T-helper 1 cell treated with Interleukin-12 subunit alpha and Interleukin-12 subunit beta and Interleukin-4 antibody, amounts not matched to agents 30 ng/mL and 1 ng/mL, for 36 hours (primary cell): ENCODE measurements around the gene TMEM19. TPM values are rescaled to one million over a fixed set of nuclear protein-coding genes. Genes with fewer than 3 reads are reported as not detected.
"Not testable (repeated sequence)": the region's sequence is repeated elsewhere in the genome, so short reads cannot be mapped to it uniquely, and the experiment has no call there.

Source experiments
- intact Hi-C: fragments of 100-400 bp; cut with micrococcal nuclease; formaldehyde crosslinking; loops from one replicate; pipeline ENCODE4 v1.15.1; 2024
- total RNA-seq: library from RNA; stranded (reverse); gene quantifications from 2 replicates; pipeline ENCODE4 v1.2.3, GENCODE V29; 2022

TMEM19 gene
- total RNA-seq, 1 donor from 2014 or later: 13.9 TPM

DNA sequence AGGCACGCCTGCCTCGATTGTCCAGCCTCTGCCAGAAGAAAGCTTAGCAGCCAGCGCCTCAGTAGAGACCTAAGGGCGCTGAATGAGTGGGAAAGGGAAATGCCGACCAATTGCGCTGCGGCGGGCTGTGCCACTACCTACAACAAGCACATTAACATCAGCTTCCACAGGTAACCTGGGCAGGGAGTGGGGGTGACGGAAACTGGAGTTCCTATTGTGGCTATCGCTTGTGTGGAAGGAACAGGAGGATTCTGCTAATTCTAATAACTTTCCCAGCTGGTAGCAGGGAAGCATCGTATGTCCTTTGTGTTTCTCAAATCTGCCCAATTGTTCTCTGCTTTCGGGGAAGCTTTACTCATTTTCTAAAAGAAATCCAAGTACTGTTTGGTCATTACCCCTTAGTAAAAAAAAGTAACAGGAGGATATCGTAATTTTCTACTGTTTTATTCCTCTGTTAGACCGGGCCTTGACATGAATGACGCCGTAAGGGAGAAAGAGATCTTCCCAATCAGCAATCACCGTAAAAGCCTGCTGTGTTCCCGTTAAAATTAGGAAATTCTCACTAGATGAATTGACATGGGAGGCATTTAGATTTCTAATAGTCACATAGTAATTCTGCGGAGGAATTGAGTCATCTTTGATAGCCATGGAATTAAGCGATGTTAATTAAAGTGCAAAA, 21.3 kb upstream of the TMEM19 start:
- intact Hi-C loops: loop anchor here (1.0 to 5.0 kb wide), 3 partner anchors 22 to 1421 kb away; partner anchors contain the start of genes CNOT2, KCNMB4 and TMEM19

- intact Hi-C loops: no loop called here
Measured at GRCh38 chr12:71665090-71665463, 20.8 kb upstream of the TMEM19 start.

GRCh38 chr12:71666259-71666658, 19.6 kb upstream of the TMEM19 start:
- intact Hi-C loops: no loop called here

- intact Hi-C loops: no loop called here
Measured at GRCh38 chr12:71671311-71671710, 14.6 kb upstream of the TMEM19 start.

- intact Hi-C loops: no loop called here
Measured at GRCh38 chr12:71671816-71672215, 14.1 kb upstream of the TMEM19 start.

- intact Hi-C loops: no loop called here
Measured at GRCh38 chr12:71682466-71682865, 3.4 kb upstream of the TMEM19 start.

DNA sequence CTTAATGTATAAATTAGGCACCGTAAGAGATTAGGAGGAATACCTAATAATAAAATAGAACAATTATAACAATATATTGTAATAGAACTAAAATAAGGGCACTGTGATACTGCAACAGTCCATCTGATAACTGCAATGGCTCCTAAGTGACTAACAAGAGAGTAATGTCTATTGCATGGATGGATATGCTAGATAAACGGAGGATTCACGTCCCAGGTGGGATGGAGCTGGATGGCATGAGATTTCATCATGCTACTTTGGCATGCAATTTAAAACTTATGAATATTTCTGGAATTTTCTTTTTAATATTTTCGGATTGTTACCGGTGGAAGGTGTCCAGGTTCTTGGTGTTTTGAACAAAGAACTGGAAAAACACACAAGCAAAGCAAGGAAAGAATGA, 2.2 kb upstream of the TMEM19 start:
- intact Hi-C loops: no loop called here

GRCh38 chr12:71684081-71684480, 1.8 kb upstream of the TMEM19 start:
- intact Hi-C loops: no loop called here

GRCh38 chr12:71685312-71685906, 473 bp upstream of the TMEM19 start:
- intact Hi-C loops: loop anchor here (5.0 kb wide), 1 partner anchor 1443 kb away; the partner anchor contains the start of gene CNOT2

- intact Hi-C loops: loop anchor here (1.0 to 5.0 kb wide), 7 partner anchors 22 to 1444 kb away; partner anchors contain the start of genes CNOT2, RAB21, TBC1D15 and THAP2
Measured at GRCh38 chr12:71686658-71687025, 760 bp downstream of the TMEM19 start.

DNA sequence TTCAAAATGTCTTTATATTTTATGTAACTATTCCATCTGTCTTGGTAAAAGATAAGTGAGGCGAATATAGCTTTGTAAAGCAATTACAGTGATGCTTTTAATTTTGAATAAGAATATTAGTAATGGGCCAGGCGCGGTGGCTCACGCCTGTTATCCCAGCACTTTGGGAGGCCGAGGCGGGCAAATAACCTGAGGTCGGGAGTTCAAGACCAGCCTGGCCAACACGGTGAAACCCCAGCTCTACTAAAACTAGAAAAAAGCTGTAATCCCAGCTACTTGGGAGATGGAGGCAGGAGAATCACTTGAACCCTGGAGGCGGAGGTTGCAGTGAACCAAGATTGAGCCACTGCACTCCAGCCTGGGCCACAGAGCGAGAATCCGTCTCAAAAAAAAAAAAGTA, 1.3 kb downstream of the TMEM19 start:
- intact Hi-C loops: loop anchor here (2.0 to 5.0 kb wide), 4 partner anchors 50 to 1445 kb away; partner anchors contain the start of genes CNOT2 and TPH2

DNA sequence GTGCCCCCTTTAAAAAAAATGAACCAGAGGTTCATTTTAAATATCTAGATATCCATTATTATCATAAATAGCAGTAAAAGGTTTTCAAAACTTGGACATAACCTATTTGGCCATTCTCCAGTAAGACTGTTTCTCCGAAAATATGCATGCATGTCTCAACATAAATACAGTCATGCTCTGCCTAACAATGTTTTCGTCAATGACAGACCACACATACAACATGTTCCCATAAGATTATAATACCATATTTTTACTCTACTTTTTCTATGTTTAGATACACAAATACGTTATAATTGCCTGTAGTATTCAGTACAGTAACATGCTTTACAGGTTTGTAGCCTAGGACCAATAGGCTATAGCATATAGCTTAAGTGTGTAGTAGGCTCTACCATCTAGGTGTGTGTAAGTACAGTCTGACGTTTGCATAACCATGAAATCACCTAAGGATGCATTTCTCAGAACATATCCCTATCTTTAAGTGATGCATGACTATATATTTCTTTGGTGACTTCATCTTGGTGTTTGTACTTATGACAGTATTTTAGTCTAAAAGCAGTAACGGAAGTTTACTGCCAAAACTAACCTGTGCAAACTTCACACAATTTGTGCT, 3.2 kb downstream of the TMEM19 start:
- intact Hi-C loops: loop anchor here (5.0 kb wide), 1 partner anchor 1447 kb away; the partner anchor contains the start of gene CNOT2

DNA sequence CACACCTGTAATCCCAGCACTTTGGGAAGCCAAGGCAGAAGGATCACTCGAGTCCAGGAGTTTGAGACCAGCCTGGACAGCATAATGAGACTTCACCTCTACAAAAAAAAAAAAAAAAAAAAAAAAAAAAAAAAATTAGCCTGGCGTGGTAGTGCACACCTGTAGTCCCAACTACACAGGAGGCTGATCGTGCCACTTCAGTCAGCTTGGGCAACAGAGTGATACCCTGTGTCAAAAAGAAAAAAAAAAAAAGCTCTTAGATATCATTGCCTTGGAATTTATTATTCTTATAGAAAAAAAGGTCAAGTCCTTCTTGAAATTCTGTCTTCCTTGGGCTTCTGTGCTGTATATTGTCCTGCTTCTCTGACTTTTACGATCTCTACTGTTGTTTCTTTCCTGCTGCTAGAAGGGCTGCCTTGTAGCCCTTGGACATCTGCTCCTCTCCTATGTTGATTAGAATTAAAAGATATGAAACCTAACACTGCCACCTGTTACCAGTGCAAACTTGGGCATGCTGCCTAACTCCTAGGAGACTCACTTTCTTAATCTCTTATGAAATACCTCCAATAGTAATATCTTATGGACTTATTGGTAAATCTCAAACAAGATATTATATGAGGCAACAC, 5.7 kb downstream of the TMEM19 start:
- intact Hi-C loops: no loop called here

DNA sequence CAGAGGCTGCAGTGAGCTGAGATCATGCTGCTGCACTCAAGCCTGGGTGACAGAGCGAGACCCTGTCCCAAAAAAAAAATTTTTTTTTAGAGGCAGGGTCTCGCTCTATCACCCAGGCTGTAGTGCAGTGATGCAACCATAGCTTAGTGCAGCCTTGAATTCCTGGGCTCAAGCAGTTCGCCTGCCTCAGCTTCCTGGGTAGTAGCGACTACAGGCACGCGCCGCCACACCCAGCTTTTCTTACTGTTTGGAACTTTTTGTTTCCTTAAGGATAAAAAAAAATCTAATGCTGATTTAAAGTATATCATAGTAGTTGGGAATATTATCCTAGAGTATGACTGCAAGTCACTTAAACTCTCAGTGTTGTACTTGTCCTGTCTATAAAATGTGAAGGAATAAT, 7.2 kb downstream of the TMEM19 start:
- intact Hi-C loops: no loop called here

GRCh38 chr12:71693651-71694050, 7.8 kb downstream of the TMEM19 start:
- intact Hi-C loops: not testable (repeated sequence)

GRCh38 chr12:71694099-71694820, 8.4 kb downstream of the TMEM19 start:
- intact Hi-C loops: no loop called here

DNA sequence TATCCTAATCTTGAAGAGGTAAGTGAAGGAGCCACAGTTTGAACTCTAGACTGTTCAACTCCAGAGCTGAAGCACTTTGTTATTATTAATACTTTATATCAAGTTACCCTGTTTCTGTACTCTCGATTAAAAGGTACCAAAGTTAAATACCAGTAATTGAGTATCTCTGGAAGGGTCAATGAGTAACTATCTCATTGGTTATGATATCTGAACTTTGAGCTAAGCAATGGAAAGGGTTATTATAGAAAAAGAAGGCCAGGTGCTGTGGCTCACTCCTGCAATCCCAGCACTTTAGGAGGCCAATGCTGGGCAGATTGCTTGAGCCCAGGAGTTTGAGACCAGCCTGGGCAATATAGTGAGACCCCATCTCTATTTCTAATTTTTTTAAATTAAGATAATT, 9.9 kb downstream of the TMEM19 start:
- intact Hi-C loops: no loop called here

DNA sequence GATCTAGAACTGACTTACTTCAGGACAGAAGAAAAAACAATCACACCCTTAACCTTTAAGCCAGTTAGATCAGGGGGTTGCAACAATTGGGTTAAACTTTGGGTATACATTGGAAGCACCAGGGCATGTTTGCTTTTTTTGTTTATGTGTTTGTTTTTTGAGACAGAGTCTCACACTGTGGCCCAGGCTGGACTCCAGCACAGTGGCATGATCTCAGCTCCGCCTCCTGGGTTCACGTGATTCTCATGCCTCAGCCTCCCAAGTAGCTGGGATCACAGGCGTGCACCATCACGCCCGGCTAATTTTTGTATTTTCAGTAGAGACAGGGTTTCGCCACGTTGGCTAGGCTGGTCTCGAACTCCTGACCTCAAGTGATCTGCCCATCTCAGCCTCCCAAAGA, 16.3 kb downstream of the TMEM19 start:
- intact Hi-C loops: not testable (repeated sequence)

DNA sequence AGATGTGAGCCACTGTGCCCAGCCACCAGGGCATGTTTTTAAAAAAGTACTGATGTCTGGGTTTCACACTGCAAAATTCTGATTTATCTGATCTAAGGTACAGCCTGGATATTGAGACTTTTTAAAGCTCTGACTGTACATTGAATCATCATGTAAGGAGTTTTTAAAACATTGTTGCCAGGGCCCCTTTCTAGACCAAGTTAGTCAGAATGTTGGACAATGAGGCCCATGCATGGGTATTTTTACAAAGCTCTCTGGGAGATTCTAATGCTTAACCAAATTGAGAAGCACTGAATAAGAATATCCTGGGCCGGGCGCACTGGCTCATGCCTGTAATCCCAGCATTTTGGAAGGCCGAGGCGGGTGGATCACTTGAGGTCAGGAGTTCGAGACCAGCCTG, 16.7 kb downstream of the TMEM19 start:
- intact Hi-C loops: no loop called here

GRCh38 chr12:71703206-71703605, 17.3 kb downstream of the TMEM19 start:
- intact Hi-C loops: no loop called here

DNA sequence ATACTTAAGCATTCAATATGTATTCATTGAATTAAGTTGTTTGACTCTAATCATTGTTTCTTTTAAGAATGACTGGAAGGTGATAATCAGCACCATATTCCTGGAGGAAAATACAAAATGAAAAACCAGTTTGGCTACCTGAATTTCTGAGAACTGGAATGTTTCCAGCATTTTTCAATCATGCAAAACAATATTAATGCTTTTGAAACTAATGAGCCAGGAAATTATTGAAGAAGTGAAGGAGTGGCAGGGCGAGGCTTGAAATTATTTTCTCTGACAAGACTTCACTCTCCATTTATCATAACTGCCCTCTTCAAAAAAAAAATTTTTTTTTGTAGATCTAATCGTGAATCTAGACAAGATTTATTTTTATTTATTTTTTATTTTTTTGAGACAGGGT, 19.0 kb downstream of the TMEM19 start:
- intact Hi-C loops: no loop called here
